Measurements from ENCODE around the gene KIF18A. TPM values are rescaled to one million over a fixed set of nuclear protein-coding genes. Genes with fewer than 3 reads are reported as not detected.

Gene KIF18A
- total RNA-seq, 1 experiment from 2014 or later, result 20.6 TPM

GRCh38 chr11:27998552-27998951 is 109.4 kb downstream of the KIF18A start:
- ChIA-PET POLR2A (no interaction called here), CTCF (no interaction called here)
- Mint-ChIP-seq H3K4me3 (no peak overlapping the region), H3K36me3 (peaks cover 48% of the 10 kb centered on the region), H3K27me3 (ENCODE audit: low read depth) (peaks cover 13% of the 10 kb centered on the region), H3K27ac (no peak overlapping the region), H3K9me3 (peaks cover 48% of the 10 kb centered on the region), H3K4me1 (0 out of 2 replicates have a peak, but pooled peaks cover 11% of the 10 kb centered on the region)
- TF ChIP-seq, protein P1, sequence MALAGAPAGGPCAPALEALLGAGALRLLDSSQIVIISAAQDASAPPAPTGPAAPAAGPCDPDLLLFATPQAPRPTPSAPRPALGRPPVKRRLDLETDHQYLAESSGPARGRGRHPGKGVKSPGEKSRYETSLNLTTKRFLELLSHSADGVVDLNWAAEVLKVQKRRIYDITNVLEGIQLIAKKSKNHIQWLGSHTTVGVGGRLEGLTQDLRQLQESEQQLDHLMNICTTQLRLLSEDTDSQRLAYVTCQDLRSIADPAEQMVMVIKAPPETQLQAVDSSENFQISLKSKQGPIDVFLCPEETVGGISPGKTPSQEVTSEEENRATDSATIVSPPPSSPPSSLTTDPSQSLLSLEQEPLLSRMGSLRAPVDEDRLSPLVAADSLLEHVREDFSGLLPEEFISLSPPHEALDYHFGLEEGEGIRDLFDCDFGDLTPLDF (CRISPR knock-in tag; IDR thresholded peaks at IDR 0.05), result no peak
- TF ChIP-seq MYBL2 (CRISPR knock-in tag; IDR thresholded peaks at IDR 0.05), result no peak
- TF ChIP-seq E2F4 (CRISPR knock-in tag; IDR thresholded peaks at IDR 0.05; ENCODE audit: borderline replicate concordance, low read depth), result no peak
- TF ChIP-seq, protein P2, sequence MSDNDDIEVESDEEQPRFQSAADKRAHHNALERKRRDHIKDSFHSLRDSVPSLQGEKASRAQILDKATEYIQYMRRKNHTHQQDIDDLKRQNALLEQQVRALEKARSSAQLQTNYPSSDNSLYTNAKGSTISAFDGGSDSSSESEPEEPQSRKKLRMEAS (CRISPR knock-in tag; IDR thresholded peaks at IDR 0.05), result no peak
- TF ChIP-seq HMGXB4 (CRISPR knock-in tag; IDR thresholded peaks at IDR 0.05), result no peak
- TF ChIP-seq TP53 (CRISPR knock-in tag; IDR thresholded peaks at IDR 0.05), result no peak
- no peak for TF ChIP-seq ATF3 (CRISPR knock-in tag; conservative IDR thresholded peaks at IDR 0.05)
- no peak for TF ChIP-seq GRHL2 (CRISPR knock-in tag; IDR thresholded peaks at IDR 0.05; ENCODE audit: insufficient replicate concordance, severe bottlenecking)
- TF ChIP-seq, protein P3, sequence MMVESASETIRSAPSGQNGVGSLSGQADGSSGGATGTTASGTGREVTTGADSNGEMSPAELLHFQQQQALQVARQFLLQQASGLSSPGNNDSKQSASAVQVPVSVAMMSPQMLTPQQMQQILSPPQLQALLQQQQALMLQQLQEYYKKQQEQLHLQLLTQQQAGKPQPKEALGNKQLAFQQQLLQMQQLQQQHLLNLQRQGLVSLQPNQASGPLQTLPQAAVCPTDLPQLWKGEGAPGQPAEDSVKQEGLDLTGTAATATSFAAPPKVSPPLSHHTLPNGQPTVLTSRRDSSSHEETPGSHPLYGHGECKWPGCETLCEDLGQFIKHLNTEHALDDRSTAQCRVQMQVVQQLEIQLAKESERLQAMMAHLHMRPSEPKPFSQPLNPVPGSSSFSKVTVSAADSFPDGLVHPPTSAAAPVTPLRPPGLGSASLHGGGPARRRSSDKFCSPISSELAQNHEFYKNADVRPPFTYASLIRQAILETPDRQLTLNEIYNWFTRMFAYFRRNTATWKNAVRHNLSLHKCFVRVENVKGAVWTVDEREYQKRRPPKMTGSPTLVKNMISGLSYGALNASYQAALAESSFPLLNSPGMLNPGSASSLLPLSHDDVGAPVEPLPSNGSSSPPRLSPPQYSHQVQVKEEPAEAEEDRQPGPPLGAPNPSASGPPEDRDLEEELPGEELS (CRISPR knock-in tag; IDR thresholded peaks at IDR 0.05), result no peak
- DNase-seq (ENCODE audit: low spot score) (no peak), ATAC-seq (no peak)

DNA sequence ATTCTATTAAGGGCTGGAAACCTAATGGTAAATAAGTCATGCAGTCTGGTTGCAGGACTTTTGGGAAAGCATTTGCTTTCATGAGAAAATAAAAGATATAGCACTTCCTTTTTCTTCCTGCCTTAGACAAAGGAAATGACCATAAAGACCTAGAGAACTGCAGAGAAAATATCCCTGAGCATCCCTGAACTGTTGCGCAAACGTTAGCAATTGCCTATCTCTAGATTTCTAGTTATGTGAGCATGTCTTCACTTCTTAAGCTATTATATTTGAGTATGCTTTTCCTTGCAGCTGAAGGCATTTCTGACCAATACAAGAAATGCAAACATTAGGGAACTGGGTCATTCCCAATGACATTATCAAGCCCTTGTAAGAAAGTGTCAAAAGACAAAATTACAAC is 110.6 kb downstream of the KIF18A start:
- H3K4me3 Mint-ChIP-seq, result no peak overlapping the region
- H3K27me3 Mint-ChIP-seq (ENCODE audit: low read depth), result peaks cover 10% of the 10 kb centered on the region
- POLR2A ChIA-PET, result no interaction called here

More for the DNA sequence above, 110.6 kb downstream of the KIF18A start:
- no peak for ATAC-seq
- CTCF ChIA-PET, result no interaction called here
- TF ChIP-seq SOX15 (CRISPR knock-in tag; IDR thresholded peaks at IDR 0.05) (no peak), CDX4 (CRISPR knock-in tag; IDR thresholded peaks at IDR 0.05; ENCODE audit: borderline replicate concordance) (no peak), ETV6 (CRISPR knock-in tag; IDR thresholded peaks at IDR 0.05) (no peak), ZNF416 (CRISPR knock-in tag; IDR thresholded peaks at IDR 0.05) (no peak), ATF3 (CRISPR knock-in tag; conservative IDR thresholded peaks at IDR 0.05) (no peak), CREB1 (CRISPR knock-in tag; IDR thresholded peaks at IDR 0.05) (no peak), ELF4 (CRISPR knock-in tag; IDR thresholded peaks at IDR 0.05; ENCODE audit: low read depth) (no peak), JAZF1 (CRISPR knock-in tag; IDR thresholded peaks at IDR 0.05) (no peak), ATF1 (CRISPR knock-in tag; IDR thresholded peaks at IDR 0.05) (no peak)
- 0 out of 2 replicates have a peak, but pooled peaks cover 11% of the 10 kb centered on the region for H3K4me1 Mint-ChIP-seq
- H3K36me3 Mint-ChIP-seq, result peaks cover 39% of the 10 kb centered on the region
- peaks cover 39% of the 10 kb centered on the region for H3K9me3 Mint-ChIP-seq
- H3K27ac Mint-ChIP-seq, result no peak overlapping the region
- no peak for DNase-seq (ENCODE audit: low spot score)
